SK-N-SH (cell line): ENCODE data around the gene EYA2. TPM values are rescaled to one million over a fixed set of nuclear protein-coding genes. Genes with fewer than 3 reads are reported as not detected.

Experiments
- CTCF ChIA-PET: fragments of 300-600, 350-600 bp; formaldehyde crosslinking; extraction: SDS; loops from one replicate; lab custom pipeline; 2021; lab: Yijun Ruan, JAX
- POLR2A ChIA-PET: fragments of 350-600 bp; sonication (Branson Sonifier 250); formaldehyde crosslinking; extraction: SDS; loops from one replicate; lab custom pipeline; 2020; ENCODE audit warnings: antibody characterized with exemption, inconsistent platforms; lab: Yijun Ruan, JAX
- DNase-seq: peaks from one replicate; pipeline ENCODE4 v3.0.0; 2012
- H2AFZ ChIP-seq: fragments of 200-600 bp; sonication (generic); 2 replicates; pipeline ENCODE4 v1.8.1; 2016; ENCODE audit warnings: antibody characterized with exemption, mild to moderate bottlenecking, low read depth
- H3F3A ChIP-seq: fragments of 200-600 bp; sonication (generic); replicated peaks from 2 replicates; pipeline ENCODE3; 2016; ENCODE audit warnings: antibody characterized with exemption, mild to moderate bottlenecking; ENCODE audit not compliant: insufficient read depth
- H3K27ac ChIP-seq, 2 experiments: fragments of 200-500 bp in 1 of 2; fragments of 200-600 bp in 1 of 2; sonication (Bioruptor generic) in 1 of 2; sonication (generic), shearing (Covaris generic) in 1 of 2; 2 replicates each; pipeline versions ENCODE4 v1.5.1 to v1.6.1; 2014 to 2016; ENCODE audit warnings: low read depth in 2 of 2, inconsistent platforms in 1 of 2, low read length in 1 of 2, mild to moderate bottlenecking in 1 of 2, mixed read lengths in 1 of 2
- H3K27me3 ChIP-seq: fragments of 200-600 bp; sonication (generic), shearing (Covaris generic); 2 replicates; pipeline ENCODE4 v1.6.1; 2016; ENCODE audit warnings: mixed run types; ENCODE audit not compliant: insufficient read depth
- H3K36me3 ChIP-seq, 2 experiments: fragments of 200-500 bp in 1 of 2; fragments of 200-600 bp in 1 of 2; sonication (Bioruptor generic) in 1 of 2; sonication (generic) in 1 of 2; replicated peaks in 1 of 2; 2 replicates each; pipeline versions ENCODE3 to v1.5.1; 2014 to 2016; ENCODE audit warnings: low read length in 1 of 2, mild to moderate bottlenecking in 1 of 2; ENCODE audit not compliant: insufficient read depth in 2 of 2, control insufficient read depth in 1 of 2
- H3K4me1 ChIP-seq, 2 experiments: fragments of 200-500 bp in 1 of 2; fragments of 200-600 bp in 1 of 2; sonication (Bioruptor generic) in 1 of 2; sonication (generic), shearing (Covaris generic) in 1 of 2; 2 replicates each; pipeline versions ENCODE4 v1.5.1 to v1.6.1; 2014 to 2016; ENCODE audit warnings: low read depth in 1 of 2, low read length in 1 of 2, mixed run types in 1 of 2; ENCODE audit not compliant: insufficient read depth in 2 of 2, control insufficient read depth in 1 of 2
- H3K4me2 ChIP-seq: fragments of 200-600 bp; sonication (generic), shearing (Covaris generic); 2 replicates; pipeline ENCODE4 v1.6.1; 2017; ENCODE audit warnings: mixed run types
- H3K4me3 ChIP-seq, 2 experiments: fragments of 200-500 bp in 1 of 2; fragments of 200-600 bp in 1 of 2; sonication (Bioruptor generic) in 1 of 2; sonication (generic), shearing (Covaris generic) in 1 of 2; 2 replicates each; pipeline versions ENCODE4 v1.5.1 to v1.8.1; 2014 to 2016; ENCODE audit warnings: low read depth in 2 of 2, inconsistent platforms in 1 of 2, low read length in 1 of 2, mild to moderate bottlenecking in 1 of 2, mixed read lengths in 1 of 2, moderate library complexity in 1 of 2
- H3K79me2 ChIP-seq: fragments of 200-600 bp; sonication (generic); 2 replicates; pipeline ENCODE4 v1.8.1; 2017; ENCODE audit warnings: mild to moderate bottlenecking; ENCODE audit not compliant: insufficient read depth
- H3K9ac ChIP-seq: fragments of 200-600 bp; sonication (generic); 2 replicates; pipeline ENCODE4 v1.6.1; 2017; ENCODE audit warnings: mixed run types
- H3K9me2 ChIP-seq: fragments of 200-600 bp; sonication (generic); 2 replicates; pipeline ENCODE4 v1.6.1; 2017; ENCODE audit warnings: mixed run types
- H3K9me3 ChIP-seq: fragments of 200-600 bp; sonication (generic); 2 replicates; pipeline ENCODE4 v1.6.1; 2017; ENCODE audit warnings: mixed run types, mild to moderate bottlenecking, moderate library complexity
- H4K20me1 ChIP-seq: fragments of 200-600 bp; sonication (generic); 2 replicates; pipeline ENCODE4 v1.6.1; 2017; ENCODE audit warnings: mild to moderate bottlenecking, mixed run types; ENCODE audit not compliant: insufficient read depth
- ELF1 ChIP-seq: IDR thresholded peaks from 2 replicates; pipeline ENCODE4 v1.4.0; 2012
- EP300 ChIP-seq, 2 experiments: IDR thresholded peaks; 2 replicates each; pipeline versions ENCODE4 v1.4.0 to v1.6.1; 2012; ENCODE audit warnings: borderline replicate concordance in 1 of 2, low read depth in 1 of 2, low read length in 1 of 2
- EZH2phosphoT487 ChIP-seq: fragments of 200-600 bp; sonication (generic); IDR thresholded peaks from 2 replicates; pipeline ENCODE4 v1.6.1; 2017; ENCODE audit warnings: low read depth, mixed run types, mild to moderate bottlenecking, antibody characterized with exemption, moderate library complexity, borderline replicate concordance
- GABPA ChIP-seq: IDR thresholded peaks from 2 replicates; pipeline ENCODE4 v1.4.0; 2012; ENCODE audit warnings: low read depth, mild to moderate bottlenecking
- GATA2 ChIP-seq: sonication (generic); formaldehyde crosslinking; IDR thresholded peaks from 2 replicates; pipeline ENCODE4 v1.5.0; 2020; ENCODE audit warnings: mild to moderate bottlenecking, missing genetic modification reagents
- IRF3 ChIP-seq: fragments of 150-350 bp; IDR thresholded peaks from 2 replicates; pipeline ENCODE4 v1.6.1; 2016; ENCODE audit warnings: mild to moderate bottlenecking, low read depth, low read length
- MEF2A ChIP-seq: IDR thresholded peaks from 2 replicates; pipeline ENCODE4 v1.4.0; 2012; ENCODE audit warnings: low read depth, borderline replicate concordance
- MXI1 ChIP-seq: IDR thresholded peaks from 2 replicates; pipeline ENCODE4 v1.6.1; 2012; ENCODE audit warnings: mild to moderate bottlenecking, low read depth, low read length, improper control_type of control experiment
- NRF1 ChIP-seq: IDR thresholded peaks from 2 replicates; pipeline ENCODE4 v1.6.1; 2012; ENCODE audit warnings: low read depth, mild to moderate bottlenecking, low read length
- POLR2AphosphoS5 ChIP-seq: IDR thresholded peaks from 2 replicates; pipeline ENCODE4 v1.6.1; 2012; ENCODE audit warnings: low read depth, low read length
- RAD21 ChIP-seq: IDR thresholded peaks from 2 replicates; pipeline ENCODE4 v1.6.1; 2012; ENCODE audit warnings: mild to moderate bottlenecking, low read length
- RCOR1 ChIP-seq: fragments of 150-350 bp; IDR thresholded peaks from 2 replicates; pipeline ENCODE4 v1.6.1; 2017; ENCODE audit warnings: antibody characterized with exemption, low read length
- REST ChIP-seq: IDR thresholded peaks from 2 replicates; pipeline ENCODE4 v1.6.1; 2012; ENCODE audit warnings: mild to moderate bottlenecking, low read depth, low read length, moderate library complexity
- RXRA ChIP-seq: IDR thresholded peaks from 2 replicates; pipeline ENCODE4 v1.4.0; 2012; ENCODE audit warnings: low read depth, mild to moderate bottlenecking, borderline replicate concordance
- SIN3A ChIP-seq: IDR thresholded peaks from 2 replicates; pipeline ENCODE4 v1.6.1; 2012; ENCODE audit warnings: low read depth, mild to moderate bottlenecking, low read length, moderate library complexity, borderline replicate concordance
- SMC3 ChIP-seq: IDR thresholded peaks from 2 replicates; pipeline ENCODE4 v1.6.1; 2012; ENCODE audit warnings: low read depth, low read length, improper control_type of control experiment
- USF1 ChIP-seq: IDR thresholded peaks from 2 replicates; pipeline ENCODE4 v1.4.0; 2012; ENCODE audit warnings: low read depth, borderline replicate concordance
- USF2 ChIP-seq: fragments of 150-350 bp; IDR thresholded peaks from 2 replicates; pipeline ENCODE4 v1.6.1; 2017; ENCODE audit warnings: antibody characterized with exemption, low read length, low read depth, borderline replicate concordance
- YY1 ChIP-seq: IDR thresholded peaks from 2 replicates; pipeline ENCODE4 v1.4.0; 2012; ENCODE audit warnings: low read depth, mild to moderate bottlenecking
- WGBS: methylation state at CpG from one replicate; pipeline ENCODE4 v1.1.6; 2017; ENCODE audit warnings: low lambda C conversion rate; 5-methylcytosine and 5-hydroxymethylcytosine counted together
- polyA plus RNA-seq, 3 experiments: library from polyadenylated mRNA; depleted of rRNA; stranded (reverse); fragments of >200 nt; gene quantifications; 2 replicates each; pipeline ENCODE4 v1.2.3, GENCODE V29; 2012

The EYA2 gene
- polyA plus RNA-seq, 1 of the 3 experiments (the other 2 are of a cell fraction): 0.05 TPM

GRCh38 chr20:47090835-47091234 is 196.2 kb downstream of the EYA2 start:
- Histone ChIP-seq H3K4me1 (no peaks in the 10 kb centered on the region; a peak in 1 of 4 replicates), H3K4me2 (no peak overlapping the region), H3F3A (no peaks in the 10 kb centered on the region), H3K9me3 (peaks cover 6% of the 10 kb centered on the region; the same call in 1 of the 2 replicates), H3K79me2 (no peaks in the 10 kb centered on the region), H3K9me2 (no peaks in the 10 kb centered on the region), H3K9ac (no peak overlapping the region), H3K36me3 (no peaks in the 10 kb centered on the region), H2AFZ (no peak overlapping the region), H4K20me1 (no peaks in the 10 kb centered on the region), H3K27me3 (no peaks in the 10 kb centered on the region), H3K4me3 (no peak overlapping the region), H3K27ac (no peak overlapping the region)
- 70% methylated on average over 5 of the region's 5 CpGs for WGBS
- TF ChIP-seq EZH2phosphoT487: no peak
- TF ChIP-seq RAD21: no peak
- TF ChIP-seq USF2: no peak
- ChIA-PET CTCF (no interaction called here), POLR2A (no interaction called here)
- no peak for DNase-seq

- H3K4me1 ChIP-seq: no peaks in the 10 kb centered on the region; a peak in 1 of 4 replicates
- WGBS: 75% methylated on average over 13 of the region's 13 CpGs
- peaks cover 6% of the 10 kb centered on the region; the same call in 1 of the 2 replicates for H3K9me3 ChIP-seq
- H3K27ac ChIP-seq: no peak overlapping the region
- no peak overlapping the region for H3K4me3 ChIP-seq
- H3K9ac ChIP-seq: no peak overlapping the region
- no peaks in the 10 kb centered on the region for H3F3A ChIP-seq
- no peaks in the 10 kb centered on the region for H3K79me2 ChIP-seq
- no peak for DNase-seq
- ChIA-PET POLR2A (no interaction called here), CTCF (interaction anchor here (1.6 kb wide), 1 partner anchor 55 kb away, joined by 5 read pairs; no protein-coding TSS in a partner anchor)
- no peaks in the 10 kb centered on the region for H3K9me2 ChIP-seq
- no peak overlapping the region for H2AFZ ChIP-seq
- no peaks in the 10 kb centered on the region for H4K20me1 ChIP-seq
- H3K27me3 ChIP-seq: no peaks in the 10 kb centered on the region
- H3K36me3 ChIP-seq: no peaks in the 10 kb centered on the region
- H3K4me2 ChIP-seq: no peak overlapping the region
- TF ChIP-seq YY1: no peak
- TF ChIP-seq REST: no peak
- no peak for TF ChIP-seq RAD21
- no peak for TF ChIP-seq MXI1
- no peak for TF ChIP-seq GABPA
- no peak for TF ChIP-seq SIN3A
- TF ChIP-seq RXRA: no peak
- no peak for TF ChIP-seq EZH2phosphoT487
- no peak for TF ChIP-seq GATA2 (CRISPR knock-in tag)
- TF ChIP-seq NRF1: no peak
- TF ChIP-seq IRF3: no peak
- TF ChIP-seq SMC3: no peak
- TF ChIP-seq RCOR1: no peak
- no peak for TF ChIP-seq USF1
- TF ChIP-seq POLR2AphosphoS5: no peak
- TF ChIP-seq MEF2A: no peak
- TF ChIP-seq ELF1: no peak
- TF ChIP-seq EP300 (IDR thresholded peaks at IDR 0.05; ENCODE audit: borderline replicate concordance in 1 of 2, low read depth in 1 of 2, low read length in 1 of 2): no peak
Observed at GRCh38 chr20:47093320-47093966, 198.8 kb downstream of the EYA2 start.
